GM18519 (cell line): ENCODE results near the gene CACNA1C.

Source experiments
- ATAC-seq: cut with Tn5 transposase; IDR thresholded peaks from one replicate; pipeline ENCODE4 v1.9.1; 2021; ENCODE audit warnings: mild to moderate bottlenecking, moderate library complexity; ENCODE audit not compliant: unreplicated experiment, low FRiP score

The CACNA1C gene

DNA sequence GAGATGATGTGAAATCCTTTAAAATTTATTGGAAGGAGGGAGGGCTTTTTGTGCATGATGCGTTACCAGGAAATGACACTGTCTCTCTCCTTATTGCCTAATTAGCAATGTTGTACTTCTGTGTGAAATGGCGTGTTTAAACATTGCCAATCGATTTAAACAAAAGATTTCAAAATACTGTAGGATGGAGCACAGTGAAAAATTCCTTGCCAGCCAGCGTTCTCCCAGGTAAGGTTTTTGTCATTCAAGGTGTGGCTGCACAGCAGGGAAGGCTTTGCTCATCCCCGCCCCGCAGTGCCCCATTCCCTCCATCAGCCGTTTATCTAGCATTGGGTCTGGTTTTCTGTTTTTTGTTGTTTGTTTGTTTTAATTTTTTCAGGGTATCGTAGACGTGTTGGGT, 137.3 kb downstream of the CACNA1C start:
- ATAC-seq: no peak

DNA sequence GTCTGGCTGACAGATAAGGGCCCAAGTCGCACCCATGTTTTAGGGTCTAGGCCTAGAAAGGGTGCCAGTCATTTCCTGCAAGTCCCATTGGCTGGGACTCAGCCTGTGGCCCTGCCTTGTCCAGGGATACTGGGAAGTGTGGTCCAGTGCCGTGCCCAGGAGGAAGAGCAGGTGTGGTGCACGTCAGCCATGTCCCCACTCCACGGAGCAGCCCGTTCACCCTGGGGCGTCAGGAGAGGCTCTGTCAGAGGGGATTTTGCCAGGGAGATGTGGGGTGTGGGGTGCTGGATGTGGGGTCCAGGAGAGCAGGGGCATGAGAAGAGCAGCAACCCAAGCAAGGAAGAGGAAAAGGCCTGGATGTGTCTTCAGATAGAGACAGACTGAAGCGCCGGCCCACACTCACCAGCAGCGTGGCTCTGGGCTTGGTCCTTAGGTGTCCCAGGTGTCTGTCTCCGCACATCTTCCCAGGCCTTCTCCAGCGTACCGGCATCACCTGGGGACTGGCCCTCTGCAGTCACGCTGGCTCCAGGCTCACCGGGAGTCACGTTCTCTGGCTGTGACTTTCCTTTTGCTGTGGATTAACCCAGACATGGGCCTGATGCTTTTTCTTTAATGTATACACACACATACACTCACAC, 138.2 kb downstream of the CACNA1C start:
- no peak for ATAC-seq

DNA sequence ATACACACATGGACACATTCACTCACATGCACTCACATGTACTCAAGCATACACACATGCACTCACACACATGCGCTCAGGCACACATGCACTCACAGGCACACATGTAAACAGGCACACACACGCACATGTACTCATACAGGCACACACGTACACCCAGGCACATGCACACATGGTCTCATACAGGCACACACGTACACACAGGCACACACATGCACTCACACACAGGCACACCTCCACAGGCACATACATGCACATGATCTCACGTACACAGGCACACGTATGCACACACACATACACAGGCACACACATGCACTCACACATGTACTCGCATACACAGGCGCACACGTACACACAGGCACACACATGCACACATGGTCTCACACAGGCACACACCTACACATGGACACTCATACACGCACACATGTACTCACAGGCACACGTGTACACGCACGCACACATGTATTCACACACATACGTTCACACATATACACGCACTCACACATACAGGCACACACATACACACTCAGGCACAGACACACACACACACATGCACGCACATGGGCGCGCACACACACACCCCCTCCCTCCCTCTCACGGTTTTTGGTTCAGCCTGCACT, 138.9 kb downstream of the CACNA1C start:
- ATAC-seq: no peak

DNA sequence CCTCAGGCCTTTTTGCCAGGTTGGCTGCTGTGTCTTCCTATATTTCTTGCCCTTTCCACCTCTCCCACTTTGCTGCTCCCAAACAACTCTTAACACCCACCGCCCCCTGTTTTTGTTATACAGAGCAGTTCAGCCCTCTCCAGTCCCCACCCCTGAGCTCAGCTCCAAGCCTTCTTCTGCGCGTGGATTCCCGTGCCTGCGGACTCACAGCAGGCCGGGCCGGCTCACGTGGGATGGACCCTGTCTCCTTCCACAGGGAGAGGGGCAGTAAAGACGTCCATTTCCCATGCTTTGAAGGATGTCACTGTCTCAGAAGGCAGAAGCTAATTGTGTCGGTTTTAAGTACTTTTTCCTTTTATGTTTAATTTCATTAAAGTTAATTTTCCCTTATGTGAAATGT, 139.4 kb downstream of the CACNA1C start:
- ATAC-seq: no peak

DNA sequence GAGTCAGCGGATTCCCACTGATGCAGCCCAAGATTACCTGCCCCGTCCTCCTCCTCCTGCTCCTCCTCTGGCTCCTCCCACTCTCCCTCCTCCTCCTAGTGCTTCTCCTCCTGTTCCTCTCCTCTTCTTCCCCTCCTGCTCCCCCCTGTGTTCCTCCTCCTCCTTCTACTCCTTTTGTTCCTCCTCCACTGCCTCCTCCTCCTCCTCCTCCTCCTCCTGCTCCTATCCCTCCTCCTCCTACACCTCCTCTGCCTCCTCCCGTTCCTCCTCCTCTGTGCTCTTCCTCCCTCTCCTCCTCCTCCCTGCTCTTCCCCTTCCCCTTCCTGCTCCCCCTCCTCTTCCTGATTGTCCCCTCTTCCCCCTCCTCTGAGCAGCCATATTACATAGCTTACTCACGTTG, 141.3 kb downstream of the CACNA1C start:
- ATAC-seq: no peak

DNA sequence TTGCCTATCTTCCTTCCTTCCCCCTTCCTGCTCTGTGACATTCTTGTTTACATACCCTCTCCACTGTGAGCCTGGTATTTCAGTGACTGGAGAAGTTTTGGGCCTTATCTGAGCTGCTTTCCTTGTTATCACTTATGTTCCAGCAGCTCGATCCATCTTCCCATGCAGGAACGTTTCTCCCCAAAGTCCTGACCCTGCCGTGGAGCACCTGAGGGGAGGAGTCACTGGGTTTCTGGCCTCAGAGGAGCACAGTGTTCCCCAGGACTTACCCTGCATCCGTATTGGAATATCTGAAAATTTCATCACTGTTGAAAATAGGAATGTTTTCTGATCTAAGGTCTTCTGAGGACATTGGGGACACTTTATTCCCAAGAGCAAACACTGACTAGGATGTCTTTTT, 141.8 kb downstream of the CACNA1C start:
- no peak for ATAC-seq

DNA sequence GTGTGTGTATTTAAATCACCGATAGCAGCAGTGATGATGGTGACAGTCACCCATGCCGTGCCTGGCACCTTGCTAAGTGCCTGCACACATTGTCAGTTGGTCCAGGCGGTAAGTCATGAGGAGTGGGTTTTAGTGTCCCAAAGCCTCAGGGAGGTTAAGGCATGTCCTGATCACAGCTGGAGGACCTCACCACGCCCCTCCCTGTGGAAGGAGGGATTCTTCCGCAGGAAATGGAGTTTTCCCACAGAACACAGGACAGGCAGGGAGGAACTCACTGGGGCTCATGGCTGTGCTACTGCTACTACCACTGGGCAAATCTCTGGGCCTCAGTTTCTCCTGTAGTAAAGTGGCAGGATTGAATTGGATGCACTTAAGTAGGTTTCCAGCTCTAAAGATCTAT, 142.3 kb downstream of the CACNA1C start:
- no peak for ATAC-seq

DNA sequence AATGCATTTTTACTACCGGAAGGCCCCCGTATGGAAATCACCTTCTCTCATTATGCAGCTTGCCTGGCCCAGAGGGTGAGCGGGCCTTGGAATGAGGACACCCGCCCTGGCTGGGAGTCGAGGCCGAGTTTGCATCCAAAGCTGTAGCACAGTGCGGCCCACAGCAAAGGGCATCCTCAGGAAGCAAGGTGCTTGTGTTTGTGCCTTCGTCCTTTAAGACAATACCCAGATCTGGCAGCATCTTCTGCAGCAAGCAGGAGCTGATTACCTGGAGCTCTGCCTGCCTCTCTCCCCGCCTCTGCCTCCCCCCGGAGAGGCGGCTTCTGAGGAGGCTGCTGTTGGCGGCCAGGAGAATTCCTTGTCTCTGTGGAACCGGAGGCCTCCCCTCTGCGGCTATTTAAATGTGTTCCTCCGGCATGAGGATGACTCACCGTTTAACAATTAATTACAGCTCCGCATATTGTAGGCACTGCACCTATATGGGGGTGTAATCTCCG, 145.3 kb downstream of the CACNA1C start:
- no peak for ATAC-seq

DNA sequence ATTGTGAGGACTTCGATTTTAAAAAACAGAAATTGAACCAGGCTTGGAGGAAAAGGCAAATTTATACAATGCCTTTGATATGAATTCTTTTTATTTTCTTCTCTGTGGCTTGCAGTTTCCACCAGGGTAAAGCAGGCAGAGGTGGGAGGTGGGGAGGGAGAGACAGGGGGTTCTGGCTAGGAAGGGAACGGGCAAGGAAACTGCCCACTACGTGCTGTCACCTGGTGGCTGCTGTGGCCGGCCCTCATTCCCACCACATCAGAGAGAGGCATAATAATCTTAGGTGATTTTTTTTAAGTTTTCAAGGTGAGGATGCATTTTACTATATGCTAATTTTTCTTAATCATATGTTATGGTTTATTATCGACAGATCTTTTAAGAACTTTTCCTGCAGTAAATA, 145.8 kb downstream of the CACNA1C start:
- ATAC-seq: no peak

DNA sequence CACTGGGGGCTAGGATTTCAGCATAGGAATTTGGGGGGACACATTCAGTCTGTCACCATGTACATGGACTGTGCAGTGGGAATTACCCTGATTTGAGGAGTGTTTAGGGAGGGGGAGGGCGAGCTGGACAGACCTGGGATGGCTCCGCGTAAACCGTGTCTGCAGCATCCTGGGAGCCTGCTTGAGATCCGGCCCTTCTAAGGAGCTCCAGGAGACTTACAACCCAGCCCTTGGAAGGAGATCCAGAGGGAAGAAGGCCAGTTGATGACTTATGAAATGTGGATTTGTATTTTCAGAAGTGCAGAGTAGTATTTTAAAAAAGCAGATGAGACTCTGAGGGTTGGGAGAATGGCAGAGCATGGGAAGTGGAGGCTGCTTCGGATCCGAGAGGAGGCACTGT, 153.2 kb downstream of the CACNA1C start:
- no peak for ATAC-seq

DNA sequence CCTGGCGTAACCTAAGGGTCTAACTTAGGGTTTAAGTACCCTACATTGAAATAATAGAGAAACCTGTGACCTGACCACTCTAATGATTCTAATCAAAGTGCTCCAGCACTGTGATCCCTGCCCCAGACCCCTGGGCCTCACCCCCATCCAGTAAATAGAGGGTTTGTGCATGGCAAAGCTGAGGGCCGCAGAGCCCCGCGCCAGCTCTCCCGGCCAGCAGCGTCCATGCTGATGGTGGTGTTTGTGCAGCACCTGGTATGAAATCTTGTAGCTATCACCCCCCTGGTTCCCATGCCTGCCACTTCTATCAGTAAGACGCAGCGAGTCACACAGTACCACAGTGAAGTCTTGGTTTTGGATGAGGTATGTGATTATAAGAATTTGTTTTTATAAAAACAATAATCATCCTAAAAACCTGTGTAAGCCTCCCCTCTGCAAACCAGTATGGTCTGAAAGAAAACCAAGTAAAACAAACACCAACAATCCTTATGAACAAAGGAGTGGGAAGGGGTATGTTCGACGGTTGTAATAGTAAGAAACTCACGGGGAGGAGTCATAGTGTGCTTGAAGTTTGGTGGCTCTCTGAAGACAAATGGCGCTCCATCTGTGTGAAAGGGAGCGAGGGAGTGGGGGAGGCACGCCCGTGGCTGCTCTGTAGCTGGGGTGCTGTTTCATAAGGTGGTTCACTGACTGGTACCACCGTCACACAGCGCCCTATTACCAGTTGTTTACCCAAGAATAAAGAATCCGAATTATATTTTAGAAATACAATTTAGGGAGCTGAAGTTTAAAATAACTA, 156.2 kb downstream of the CACNA1C start:
- no peak for ATAC-seq

DNA sequence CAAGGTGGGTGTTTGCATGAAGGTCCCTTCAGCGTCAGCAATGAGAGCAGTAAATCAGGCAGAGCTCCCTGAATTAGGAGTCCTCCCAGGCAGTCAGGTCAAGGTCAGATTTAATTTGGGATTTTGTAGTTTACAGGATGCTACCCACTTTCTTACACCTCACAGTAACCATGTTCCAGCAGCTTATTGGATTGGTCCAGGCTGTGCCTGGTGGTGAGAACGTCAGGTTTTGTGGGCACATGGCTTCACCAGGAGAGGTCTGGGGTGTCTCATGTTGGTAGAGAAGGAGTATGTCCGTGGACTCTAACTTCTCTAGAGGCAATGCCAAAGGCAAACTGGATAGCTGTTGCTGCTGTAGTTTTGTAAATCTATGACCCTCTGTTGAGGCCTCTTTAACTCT, 158.3 kb downstream of the CACNA1C start:
- no peak for ATAC-seq

DNA sequence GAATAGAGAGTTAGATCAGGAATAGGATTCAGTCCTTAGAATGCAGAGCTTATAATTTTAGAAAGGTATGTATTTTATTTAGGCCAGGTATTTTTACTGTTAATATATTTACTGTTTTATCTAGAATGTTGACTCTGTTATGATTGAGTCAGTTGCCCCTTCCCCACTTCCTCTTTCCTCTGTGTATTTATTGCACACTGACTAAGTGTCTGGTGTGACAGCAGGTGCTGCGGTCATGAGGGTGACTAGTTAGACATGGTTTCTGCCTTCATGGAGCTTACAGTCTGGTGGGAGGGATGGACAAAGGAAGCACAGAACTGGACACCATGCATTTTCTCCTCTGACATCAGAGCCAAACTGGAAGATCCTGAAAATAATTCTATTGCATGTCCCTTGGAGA, 159.8 kb downstream of the CACNA1C start:
- no peak for ATAC-seq

DNA sequence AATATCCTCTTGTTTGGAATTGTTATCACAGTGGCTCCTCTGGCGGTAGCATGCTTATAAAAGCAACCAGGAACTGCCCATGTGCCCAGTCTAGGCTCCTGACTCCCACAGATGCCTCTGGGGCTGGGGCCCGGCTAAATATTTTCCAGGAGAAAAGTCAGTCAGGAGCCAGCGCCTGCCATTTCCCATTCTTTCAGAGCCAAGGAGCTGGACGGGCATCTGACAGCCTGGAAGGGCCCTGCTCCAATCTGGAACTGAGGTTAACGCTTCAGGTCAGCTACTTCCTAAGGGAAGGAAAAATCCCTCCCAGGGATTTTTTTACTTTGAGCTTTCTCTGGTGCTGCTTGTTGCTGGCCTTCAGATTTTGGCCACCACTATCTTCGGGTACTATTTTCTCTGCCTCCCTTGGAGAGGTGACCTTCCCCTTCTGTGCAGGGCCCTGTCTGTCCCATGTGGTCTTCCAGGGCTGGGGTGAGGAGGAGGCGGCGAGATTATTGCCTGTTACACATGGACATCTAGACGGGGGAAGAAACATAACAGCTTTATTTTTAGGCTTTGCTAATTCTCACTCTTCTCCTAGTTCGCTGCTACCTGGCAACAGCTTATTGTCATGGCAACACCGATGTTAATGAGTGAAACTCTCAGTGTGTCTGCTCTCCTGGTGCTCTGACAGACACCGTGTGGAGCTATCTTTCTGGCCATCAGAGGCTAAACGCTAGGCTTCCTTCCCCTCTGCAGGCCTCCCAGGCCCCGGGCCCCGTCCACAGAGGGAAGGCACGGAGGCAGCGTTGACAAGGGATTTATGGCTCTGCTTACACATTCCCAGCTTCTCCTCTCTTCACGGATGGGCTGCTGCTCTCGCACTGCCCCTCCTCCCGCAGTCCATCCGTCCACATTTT, 160.4 kb downstream of the CACNA1C start:
- no peak for ATAC-seq

DNA sequence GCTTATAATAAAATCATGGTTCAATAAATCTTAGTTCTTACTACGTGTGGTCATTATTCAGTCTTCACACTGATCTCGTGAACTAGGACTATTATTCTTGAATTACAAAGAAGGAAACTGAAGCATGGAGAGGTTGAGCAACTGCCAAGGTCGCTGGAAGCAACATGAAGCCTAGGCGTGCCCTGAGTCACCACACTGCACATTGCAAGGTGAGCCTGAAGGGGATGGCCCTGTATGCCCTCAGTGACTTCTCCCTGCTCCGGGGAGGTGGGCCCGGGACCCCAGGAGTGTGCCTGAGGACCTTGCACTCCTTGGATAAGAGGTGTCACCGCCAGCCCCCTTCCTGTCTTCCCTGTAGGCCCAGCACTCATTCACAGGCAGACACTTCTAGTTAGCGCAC, 161.6 kb downstream of the CACNA1C start:
- no peak for ATAC-seq

DNA sequence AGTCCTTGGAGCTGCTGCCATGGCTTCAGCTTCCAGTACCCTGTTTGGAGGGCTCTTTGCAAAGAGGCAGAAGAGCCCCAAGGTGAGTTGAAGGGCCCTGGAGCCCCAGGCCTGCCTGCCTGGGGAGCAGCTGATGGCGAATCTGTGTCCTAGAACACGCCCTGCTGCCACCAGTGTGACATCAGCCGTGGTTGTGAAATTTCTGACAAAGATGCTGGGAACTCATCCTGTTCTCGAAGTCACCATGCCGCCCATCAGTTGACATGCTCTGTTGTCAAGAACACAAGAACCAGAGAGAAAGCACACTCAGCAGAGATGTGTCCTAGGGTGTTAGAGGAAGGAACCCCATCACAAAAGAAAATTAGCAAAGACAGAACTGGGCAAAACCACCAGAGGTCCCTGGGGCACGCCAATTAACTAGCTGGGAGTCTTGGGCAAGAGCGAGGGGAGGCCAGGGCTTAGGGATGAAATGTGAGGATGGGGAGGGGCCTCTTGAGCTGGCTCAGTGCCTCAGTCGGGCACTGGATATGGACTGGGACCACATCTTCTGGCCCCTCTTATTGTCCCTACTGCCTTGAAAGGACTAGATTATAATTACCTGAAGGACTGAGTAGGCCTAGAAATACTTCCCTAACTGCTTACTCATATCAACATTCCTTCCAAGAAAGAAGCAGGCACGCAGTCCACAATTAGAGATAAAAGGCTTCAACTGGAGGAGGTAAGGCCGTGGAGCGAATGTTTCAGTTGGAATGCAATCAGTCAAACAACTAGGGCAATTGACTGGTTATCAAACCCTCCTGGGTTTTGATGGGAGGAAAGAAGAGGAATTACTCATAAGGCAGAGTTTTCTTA, 163.1 kb downstream of the CACNA1C start:
- ATAC-seq: no peak

DNA sequence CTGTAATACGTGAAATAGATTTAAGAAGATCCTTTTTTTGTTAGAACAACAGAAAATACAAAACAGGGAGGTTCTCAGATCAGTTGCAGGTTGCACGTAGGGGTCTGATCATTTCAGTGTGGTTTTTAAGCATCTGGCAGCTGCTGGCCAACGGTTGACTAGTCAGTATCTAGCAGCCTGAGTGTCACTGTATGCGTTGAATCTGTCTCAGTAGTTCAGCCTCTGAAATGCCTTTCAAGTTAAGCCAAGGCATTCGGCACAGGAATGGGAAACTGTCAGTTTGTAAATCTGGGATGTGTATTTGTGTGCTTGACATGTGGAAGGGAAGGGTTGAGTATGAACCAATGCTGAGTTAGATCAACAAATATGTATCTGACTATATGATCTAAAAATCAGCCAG, 165.9 kb downstream of the CACNA1C start:
- ATAC-seq: no peak

DNA sequence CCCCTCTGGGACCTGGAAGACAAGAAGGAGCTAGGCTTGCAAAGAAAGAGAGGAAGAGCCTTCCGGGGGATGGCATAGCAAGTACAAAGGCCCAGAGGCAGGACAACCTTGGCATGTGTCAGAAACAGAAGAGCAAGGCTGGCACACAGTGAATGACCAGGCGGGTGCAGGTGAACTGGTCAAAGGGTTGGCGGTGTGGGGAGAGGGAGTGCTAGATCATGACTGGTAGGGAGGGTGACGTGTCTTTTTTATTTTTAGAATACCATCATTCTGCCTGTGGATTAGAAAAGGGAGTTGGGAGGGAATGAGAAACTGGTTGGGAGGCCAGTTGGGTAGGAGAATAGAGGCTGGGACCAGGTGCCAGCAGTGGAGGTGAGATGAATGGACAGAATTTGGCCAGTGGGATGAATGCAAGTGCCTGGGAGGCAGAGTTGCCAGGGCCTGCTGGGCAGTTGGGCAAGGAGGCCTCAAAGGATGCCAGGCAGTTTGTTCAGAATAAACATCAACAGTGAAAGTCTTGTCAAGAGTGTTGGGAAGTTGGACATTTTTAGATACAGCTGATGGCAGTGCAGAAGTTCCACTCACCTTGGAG, 168.3 kb downstream of the CACNA1C start:
- ATAC-seq: no peak

DNA sequence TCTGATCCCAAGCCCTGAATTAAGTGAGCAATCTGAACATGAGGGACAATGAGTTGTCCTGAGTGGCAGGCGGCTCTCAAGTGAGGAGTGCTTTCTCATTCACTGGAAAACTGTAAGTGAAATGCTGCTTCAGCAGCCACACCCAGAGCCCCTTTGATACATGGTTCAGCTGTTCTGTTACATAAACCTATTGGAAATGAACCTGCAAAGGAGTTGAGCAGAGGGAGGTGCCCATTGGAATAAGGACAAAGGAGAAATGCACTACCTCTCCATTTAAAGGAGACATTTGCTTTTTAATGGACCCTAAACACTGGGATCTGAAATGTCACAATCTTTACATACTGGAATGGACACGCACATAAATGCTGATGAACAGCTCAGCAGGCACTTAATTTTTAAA, 169.9 kb downstream of the CACNA1C start:
- ATAC-seq: no peak
